ENCODE data around the gene TRIM45. TPM values are rescaled to one million over a fixed set of nuclear protein-coding genes. Genes with fewer than 3 reads are reported as not detected.
"Not testable (repeated sequence)": the region's sequence is repeated elsewhere in the genome, so short reads cannot be mapped to it uniquely, and the experiment has no call there.

TRIM45 gene
- total RNA-seq, 1 donor from 2014 or later = 2.1 TPM

DNA sequence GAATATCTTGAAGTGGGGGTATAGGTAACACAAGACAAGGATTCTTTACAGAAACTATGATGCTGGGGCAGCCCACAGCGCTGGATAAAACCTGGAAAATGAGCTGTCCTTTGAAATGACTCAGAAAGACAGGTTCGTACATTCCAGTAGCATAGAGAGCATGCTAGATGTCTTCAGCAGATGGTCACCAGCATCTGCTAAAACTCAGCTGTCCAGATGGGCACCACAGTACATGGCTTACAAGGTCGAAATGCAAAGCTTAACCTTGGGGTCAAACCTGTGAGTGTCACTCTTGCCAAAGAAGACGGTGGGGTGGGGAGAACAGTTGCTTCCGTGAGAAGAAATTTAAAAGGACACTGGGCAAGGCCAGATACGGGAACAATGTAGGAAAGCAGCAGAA is 41.3 kb upstream of the TRIM45 start:
- no peak for DNase-seq
- ATAC-seq = no peak
- no peaks in the 10 kb centered on the region for H3K27me3 ChIP-seq (ENCODE audit: low read depth)
- TF ChIP-seq, protein P1, sequence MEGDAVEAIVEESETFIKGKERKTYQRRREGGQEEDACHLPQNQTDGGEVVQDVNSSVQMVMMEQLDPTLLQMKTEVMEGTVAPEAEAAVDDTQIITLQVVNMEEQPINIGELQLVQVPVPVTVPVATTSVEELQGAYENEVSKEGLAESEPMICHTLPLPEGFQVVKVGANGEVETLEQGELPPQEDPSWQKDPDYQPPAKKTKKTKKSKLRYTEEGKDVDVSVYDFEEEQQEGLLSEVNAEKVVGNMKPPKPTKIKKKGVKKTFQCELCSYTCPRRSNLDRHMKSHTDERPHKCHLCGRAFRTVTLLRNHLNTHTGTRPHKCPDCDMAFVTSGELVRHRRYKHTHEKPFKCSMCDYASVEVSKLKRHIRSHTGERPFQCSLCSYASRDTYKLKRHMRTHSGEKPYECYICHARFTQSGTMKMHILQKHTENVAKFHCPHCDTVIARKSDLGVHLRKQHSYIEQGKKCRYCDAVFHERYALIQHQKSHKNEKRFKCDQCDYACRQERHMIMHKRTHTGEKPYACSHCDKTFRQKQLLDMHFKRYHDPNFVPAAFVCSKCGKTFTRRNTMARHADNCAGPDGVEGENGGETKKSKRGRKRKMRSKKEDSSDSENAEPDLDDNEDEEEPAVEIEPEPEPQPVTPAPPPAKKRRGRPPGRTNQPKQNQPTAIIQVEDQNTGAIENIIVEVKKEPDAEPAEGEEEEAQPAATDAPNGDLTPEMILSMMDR (IDR thresholded peaks at IDR 0.05) = no peak
- no peak overlapping the region for H3K27ac ChIP-seq
- H3K9me3 ChIP-seq = no peaks in the 10 kb centered on the region
- H3K4me3 ChIP-seq = no peak overlapping the region
- intact Hi-C loops (cut with DNase I) = no loop called here
- no peaks in the 10 kb centered on the region for H3K36me3 ChIP-seq
- H3K4me1 ChIP-seq = no peaks in the 10 kb centered on the region

DNA sequence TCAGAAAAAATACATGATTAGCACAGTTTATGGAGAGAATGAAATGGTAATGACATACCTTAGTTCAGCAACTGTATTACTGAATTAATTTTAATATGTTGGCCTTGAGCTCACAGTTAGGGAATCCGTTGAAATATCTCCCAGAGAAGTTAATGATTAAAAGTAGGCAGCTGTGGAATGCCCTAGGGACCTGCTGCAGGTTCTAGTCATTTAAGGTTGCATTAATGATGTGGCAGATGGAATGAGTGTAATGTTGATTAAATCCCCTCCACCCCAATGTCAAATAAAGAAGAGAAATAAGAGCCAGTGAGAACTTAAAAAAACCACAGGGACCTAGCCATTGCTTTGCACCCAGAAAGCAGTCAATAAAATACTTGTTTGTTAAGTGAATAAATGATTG is 40.3 kb upstream of the TRIM45 start:
- H3K9me3 ChIP-seq = no peaks in the 10 kb centered on the region
- ATAC-seq (no peak), DNase-seq (no peak)
- TF ChIP-seq, protein P1 (IDR thresholded peaks at IDR 0.05) = no peak
- H3K27me3 ChIP-seq (ENCODE audit: low read depth) = no peaks in the 10 kb centered on the region
- H3K27ac ChIP-seq = no peak overlapping the region
- no peaks in the 10 kb centered on the region for H3K4me1 ChIP-seq
- no peak overlapping the region for H3K4me3 ChIP-seq
- no peaks in the 10 kb centered on the region for H3K36me3 ChIP-seq
- intact Hi-C loops (cut with DNase I) = no loop called here

DNA sequence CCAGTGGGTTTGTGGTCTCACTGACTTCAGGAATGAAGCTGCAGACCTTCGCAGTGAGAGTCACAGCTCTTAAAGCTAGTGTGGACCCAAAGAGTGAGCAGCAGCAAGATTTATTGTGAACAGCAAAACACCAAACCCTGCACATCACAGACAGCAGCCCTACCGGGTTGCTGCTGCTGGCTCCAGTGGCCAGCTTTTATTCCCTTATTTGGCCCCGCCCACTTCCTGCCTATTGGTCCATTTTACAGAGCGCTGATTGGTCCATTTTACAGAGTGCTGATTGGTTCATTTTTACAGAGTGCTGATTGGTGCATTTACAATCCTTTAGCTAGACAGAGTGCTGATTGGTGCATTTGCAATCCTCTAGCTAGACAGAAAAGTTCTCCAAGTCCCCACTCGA is 29.8 kb upstream of the TRIM45 start:
- intact Hi-C loops (cut with DNase I); ATAC-seq; H3K27ac ChIP-seq; H3K9me3 ChIP-seq; H3K36me3 ChIP-seq; H3K4me3 ChIP-seq; H3K4me1 ChIP-seq; DNase-seq: not testable (repeated sequence)
- peaks cover 10% of the 10 kb centered on the region for H3K27me3 ChIP-seq (ENCODE audit: low read depth)

DNA sequence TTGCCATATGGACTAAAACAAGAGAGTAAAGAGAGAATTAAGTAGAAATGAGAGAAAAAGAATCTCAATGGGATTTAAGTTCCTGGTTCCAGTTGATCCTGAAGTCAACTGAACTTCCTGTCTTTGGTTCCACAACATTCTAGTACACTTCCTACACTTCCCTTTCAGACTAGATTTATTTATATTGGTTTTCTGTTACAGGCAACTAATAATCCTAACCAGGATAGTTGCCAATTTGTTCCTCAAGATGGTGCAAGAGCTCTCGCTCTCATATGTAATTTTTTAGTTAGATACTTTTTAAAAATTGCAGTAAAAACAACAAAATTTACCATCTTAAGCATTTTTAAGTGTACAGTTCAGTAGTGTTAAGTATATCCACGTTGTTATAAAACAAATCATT is 28.8 kb upstream of the TRIM45 start:
- Histone ChIP-seq H3K27ac (no peak overlapping the region), H3K4me1 (no peaks in the 10 kb centered on the region), H3K9me3 (no peaks in the 10 kb centered on the region), H3K4me3 (no peak overlapping the region), H3K27me3 (ENCODE audit: low read depth) (peaks cover 10% of the 10 kb centered on the region), H3K36me3 (no peaks in the 10 kb centered on the region)
- intact Hi-C loops (cut with DNase I) = no loop called here
- ATAC-seq (no peak), DNase-seq (no peak)
- TF ChIP-seq, protein P1 (IDR thresholded peaks at IDR 0.05) = no peak

DNA sequence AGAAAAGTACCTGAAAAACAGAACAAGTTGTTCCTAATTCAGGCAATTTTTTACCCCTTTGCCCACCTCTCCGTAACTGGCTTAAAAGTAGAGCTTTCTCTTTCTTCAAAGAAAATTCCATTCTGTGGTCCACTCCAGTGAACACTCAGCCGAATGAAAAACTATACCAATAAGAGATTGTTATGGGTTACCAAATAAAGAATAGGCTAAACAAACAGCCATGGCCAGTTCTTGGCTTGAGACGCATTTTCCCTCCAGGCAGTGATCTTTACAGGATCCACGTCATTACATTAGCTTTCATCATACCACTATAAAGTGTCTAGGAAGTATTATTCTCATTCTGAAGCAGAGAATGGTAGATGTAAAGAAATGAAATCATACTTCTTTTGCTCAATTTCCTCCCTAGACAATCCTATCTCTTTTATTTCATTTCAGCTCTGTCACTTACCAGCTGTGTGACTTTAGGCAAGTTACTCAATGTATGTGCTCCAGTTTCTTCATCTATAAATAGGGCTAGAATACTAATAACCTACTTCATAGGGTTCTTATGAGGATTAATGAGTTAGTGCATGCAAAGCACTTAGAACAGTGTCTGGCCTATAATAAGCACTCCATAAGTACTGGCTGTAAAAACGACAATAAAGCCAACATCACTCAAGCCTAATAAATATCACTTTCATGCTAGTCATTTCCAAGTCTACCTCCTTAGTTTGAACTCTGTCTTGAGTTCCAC is 26.5 kb upstream of the TRIM45 start:
- intact Hi-C loops (cut with DNase I) = no loop called here
- DNase-seq = no peak
- no peaks in the 10 kb centered on the region for H3K9me3 ChIP-seq
- no peaks in the 10 kb centered on the region for H3K36me3 ChIP-seq
- no peak overlapping the region for H3K27ac ChIP-seq
- peaks cover 5% of the 10 kb centered on the region for H3K27me3 ChIP-seq (ENCODE audit: low read depth)
- ATAC-seq = peak in 1 of 2 donors; percentile 33
- no peak overlapping the region for H3K4me3 ChIP-seq
- TF ChIP-seq, protein P1 (IDR thresholded peaks at IDR 0.05) = no peak
- no peaks in the 10 kb centered on the region for H3K4me1 ChIP-seq

DNA sequence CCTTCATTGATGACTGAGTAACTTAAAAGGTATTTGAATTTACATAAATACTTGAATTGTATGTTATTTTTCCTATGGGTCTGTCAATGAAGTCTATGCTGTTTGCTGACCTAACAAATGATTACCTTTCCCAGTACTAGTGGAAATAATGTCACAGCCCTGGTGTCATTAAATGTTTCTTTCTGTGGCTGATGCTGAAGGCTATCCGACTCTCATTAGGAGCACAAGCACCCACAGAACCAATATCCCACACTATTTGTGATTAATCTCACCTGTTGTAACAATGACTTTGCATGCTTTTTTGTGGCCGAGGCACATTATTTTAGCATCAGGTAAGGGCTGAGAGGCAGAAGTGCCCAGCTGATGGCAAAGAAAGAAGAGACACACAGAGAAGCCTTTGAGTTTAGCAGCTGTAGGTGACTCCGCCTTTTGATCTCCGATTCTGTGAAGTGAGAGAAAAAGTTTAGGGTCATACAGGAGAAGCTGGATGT is 25.8 kb upstream of the TRIM45 start:
- no peak for ATAC-seq
- TF ChIP-seq, protein P1 (IDR thresholded peaks at IDR 0.05) = no peak
- H3K9me3 ChIP-seq = no peaks in the 10 kb centered on the region

More for the DNA sequence above, 25.8 kb upstream of the TRIM45 start:
- no peaks in the 10 kb centered on the region for H3K4me1 ChIP-seq
- H3K27ac ChIP-seq = no peak overlapping the region
- no peak for DNase-seq
- intact Hi-C loops (cut with DNase I) = no loop called here
- H3K27me3 ChIP-seq (ENCODE audit: low read depth) = peaks cover 5% of the 10 kb centered on the region
- H3K36me3 ChIP-seq = no peaks in the 10 kb centered on the region
- no peak overlapping the region for H3K4me3 ChIP-seq
